Measurements from ENCODE around the gene FGF12.

The FGF12 gene

GRCh38 chr3:192249516-192249915 lies 477.8 kb downstream of the FGF12 start:
- no peak for DNase-seq

- peak; percentile 22 for DNase-seq
These were observed 480.3 kb downstream of the FGF12 start for GRCh38 chr3:192246847-192247559.

GRCh38 chr3:192244591-192244990 lies 482.8 kb downstream of the FGF12 start:
- DNase-seq, result no peak

GRCh38 chr3:192239956-192240355 lies 487.4 kb downstream of the FGF12 start:
- DNase-seq, result no peak

GRCh38 chr3:192237992-192238608 lies 489.2 kb downstream of the FGF12 start:
- DNase-seq, result no peak

- no peak for DNase-seq
These were observed 497.5 kb downstream of the FGF12 start for GRCh38 chr3:192229866-192230265.

GRCh38 chr3:192224634-192225155 lies 502.6 kb downstream of the FGF12 start:
- DNase-seq, result no peak

- DNase-seq, result no peak
These were observed 503.5 kb downstream of the FGF12 start for GRCh38 chr3:192223815-192224214.

GRCh38 chr3:192220915-192221314 lies 506.4 kb downstream of the FGF12 start:
- no peak for DNase-seq

GRCh38 chr3:192219926-192220325 lies 507.4 kb downstream of the FGF12 start:
- DNase-seq, result no peak

GRCh38 chr3:192216067-192216466 lies 511.3 kb downstream of the FGF12 start:
- DNase-seq, result no peak

- DNase-seq, result no peak
These were observed 514.4 kb downstream of the FGF12 start for GRCh38 chr3:192212979-192213378.

GRCh38 chr3:192212335-192212734 lies 515.0 kb downstream of the FGF12 start:
- DNase-seq, result no peak

GRCh38 chr3:192207651-192208050 lies 519.7 kb downstream of the FGF12 start:
- no peak for DNase-seq

GRCh38 chr3:192207239-192207638 lies 520.1 kb downstream of the FGF12 start:
- DNase-seq, result no peak

- DNase-seq, result no peak
These were observed 533.3 kb downstream of the FGF12 start for GRCh38 chr3:192194085-192194484.

- DNase-seq, result no peak
These were observed 539.0 kb downstream of the FGF12 start for GRCh38 chr3:192188218-192188835.

GRCh38 chr3:192187485-192188051 lies 539.8 kb downstream of the FGF12 start:
- DNase-seq, result no peak

GRCh38 chr3:192186498-192186897 lies 540.8 kb downstream of the FGF12 start:
- no peak for DNase-seq

- DNase-seq, result no peak
These were observed 541.3 kb downstream of the FGF12 start for GRCh38 chr3:192186045-192186444.

- DNase-seq, result no peak
These were observed 544.2 kb downstream of the FGF12 start for GRCh38 chr3:192183109-192183508.

- DNase-seq, result no peak
These were observed 546.2 kb downstream of the FGF12 start for GRCh38 chr3:192181151-192181550.

GRCh38 chr3:192177383-192177782 lies 550.0 kb downstream of the FGF12 start:
- DNase-seq, result no peak

- DNase-seq, result no peak
These were observed 553.1 kb downstream of the FGF12 start for GRCh38 chr3:192174283-192174682.

Data from DMS 273 treated with DMSO at 0.1 percent for 48 hours (cell line).